Loucy (cell line): ENCODE data around the gene BHMT.

ENCODE experiments used
- H2AFZ ChIP-seq: fragments of 200-600 bp; sonication (generic); 2 replicates; pipeline ENCODE4 v1.6.0; 2016; ENCODE audit warnings: antibody characterized with exemption, mild to moderate bottlenecking, low read length, moderate library complexity
- H3F3A ChIP-seq: fragments of 200-600 bp; 2 replicates; pipeline ENCODE4 v1.6.0; 2016; ENCODE audit warnings: antibody characterized with exemption, low read depth, mild to moderate bottlenecking
- H3K27me3 ChIP-seq: fragments of 200-600 bp; sonication (generic); 2 replicates; pipeline ENCODE4 v1.6.1; 2014; ENCODE audit warnings: low read length, mild to moderate bottlenecking; ENCODE audit not compliant: insufficient read depth, poor library complexity, severe bottlenecking
- H3K36me3 ChIP-seq: fragments of 200-600 bp; sonication (generic); 2 replicates; pipeline ENCODE4 v1.6.1; 2016; ENCODE audit warnings: low read length; ENCODE audit not compliant: insufficient read depth
- H3K4me1 ChIP-seq: fragments of 200-600 bp; sonication (generic); 2 replicates; pipeline ENCODE4 v1.5.1; 2014; ENCODE audit warnings: low read length, mild to moderate bottlenecking; ENCODE audit not compliant: insufficient read depth, poor library complexity, severe bottlenecking
- H3K4me2 ChIP-seq: fragments of 200-600 bp; sonication (generic); 2 replicates; pipeline ENCODE4 v1.6.0; 2014; ENCODE audit warnings: antibody characterized with exemption, low read length, low read depth, mild to moderate bottlenecking; ENCODE audit not compliant: poor library complexity, severe bottlenecking
- H3K4me3 ChIP-seq: fragments of 200-600 bp; sonication (generic); 2 replicates; pipeline ENCODE4 v1.5.1; 2014; ENCODE audit warnings: low read length, mild to moderate bottlenecking, mixed read lengths; ENCODE audit not compliant: poor library complexity, severe bottlenecking
- H3K79me2 ChIP-seq: fragments of 200-600 bp; sonication (generic); 2 replicates; pipeline ENCODE4 v1.6.1; 2014; ENCODE audit warnings: low read length; ENCODE audit not compliant: insufficient read depth
- H3K9ac ChIP-seq: fragments of 200-600 bp; sonication (generic); 2 replicates; pipeline ENCODE4 v1.6.0; 2014; ENCODE audit warnings: mild to moderate bottlenecking, low read depth, low read length, moderate library complexity; ENCODE audit not compliant: poor library complexity, severe bottlenecking
- H3K9me2 ChIP-seq: fragments of 200-600 bp; sonication (generic); replicated peaks from 2 replicates; pipeline ENCODE4 v1.6.1; 2016; ENCODE audit warnings: low read depth, low read length, mixed read lengths
- H3K9me3 ChIP-seq: fragments of 200-600 bp; sonication (generic); 2 replicates; pipeline ENCODE4 v1.6.1; 2014; ENCODE audit warnings: mild to moderate bottlenecking, antibody characterized with exemption, low read length, low read depth; ENCODE audit not compliant: insufficient read depth
- H4K20me1 ChIP-seq: fragments of 200-600 bp; sonication (generic); 2 replicates; pipeline ENCODE4 v1.6.0; 2014; ENCODE audit warnings: antibody characterized with exemption, low read length, mild to moderate bottlenecking; ENCODE audit not compliant: insufficient read depth, poor library complexity, severe bottlenecking
- EZH2phosphoT487 ChIP-seq: fragments of 200-600 bp; IDR thresholded peaks from 2 replicates; pipeline ENCODE4 v1.6.1; 2018; ENCODE audit warnings: antibody characterized with exemption, mild to moderate bottlenecking, moderate library complexity, borderline replicate concordance
- TF ChIP-seq, protein P1 (sequence below): fragments of 200-600 bp; sonication (generic); conservative IDR thresholded peaks from 2 replicates; pipeline ENCODE4 v1.5.1; 2014; ENCODE audit warnings: mild to moderate bottlenecking, antibody characterized with exemption, low read length

Gene BHMT

DNA sequence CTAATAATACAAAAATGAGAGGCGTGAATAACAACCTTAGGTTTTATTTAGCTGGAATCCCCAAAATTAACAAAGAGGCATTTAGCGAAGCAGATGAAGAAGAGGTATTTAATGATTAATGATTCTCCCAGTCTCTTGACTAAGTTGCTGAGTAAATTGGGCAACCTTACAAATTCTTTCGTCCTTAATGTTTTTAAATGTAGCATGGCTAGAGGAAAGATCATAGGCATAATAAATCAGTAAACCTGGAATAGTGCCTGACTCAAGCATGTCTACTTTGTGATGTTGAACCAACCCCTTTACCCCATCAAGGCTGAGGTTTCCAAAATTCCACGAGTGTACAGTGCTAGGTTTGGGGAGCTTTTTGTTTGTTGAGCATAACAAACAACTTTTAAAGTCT lies 7.9 kb downstream of the BHMT start:
- no peak overlapping the region for H3K4me2 ChIP-seq
- TF ChIP-seq EZH2phosphoT487: no peak
- TF ChIP-seq, protein P1, sequence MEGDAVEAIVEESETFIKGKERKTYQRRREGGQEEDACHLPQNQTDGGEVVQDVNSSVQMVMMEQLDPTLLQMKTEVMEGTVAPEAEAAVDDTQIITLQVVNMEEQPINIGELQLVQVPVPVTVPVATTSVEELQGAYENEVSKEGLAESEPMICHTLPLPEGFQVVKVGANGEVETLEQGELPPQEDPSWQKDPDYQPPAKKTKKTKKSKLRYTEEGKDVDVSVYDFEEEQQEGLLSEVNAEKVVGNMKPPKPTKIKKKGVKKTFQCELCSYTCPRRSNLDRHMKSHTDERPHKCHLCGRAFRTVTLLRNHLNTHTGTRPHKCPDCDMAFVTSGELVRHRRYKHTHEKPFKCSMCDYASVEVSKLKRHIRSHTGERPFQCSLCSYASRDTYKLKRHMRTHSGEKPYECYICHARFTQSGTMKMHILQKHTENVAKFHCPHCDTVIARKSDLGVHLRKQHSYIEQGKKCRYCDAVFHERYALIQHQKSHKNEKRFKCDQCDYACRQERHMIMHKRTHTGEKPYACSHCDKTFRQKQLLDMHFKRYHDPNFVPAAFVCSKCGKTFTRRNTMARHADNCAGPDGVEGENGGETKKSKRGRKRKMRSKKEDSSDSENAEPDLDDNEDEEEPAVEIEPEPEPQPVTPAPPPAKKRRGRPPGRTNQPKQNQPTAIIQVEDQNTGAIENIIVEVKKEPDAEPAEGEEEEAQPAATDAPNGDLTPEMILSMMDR: no peak
- H3K27me3 ChIP-seq: no peaks in the 10 kb centered on the region
- no peak overlapping the region for H3K9ac ChIP-seq
- H3F3A ChIP-seq: no peaks in the 10 kb centered on the region
- no peak overlapping the region for H3K4me3 ChIP-seq
- H3K9me3 ChIP-seq: no peaks in the 10 kb centered on the region
- no peaks in the 10 kb centered on the region for H3K9me2 ChIP-seq
- H4K20me1 ChIP-seq: no peaks in the 10 kb centered on the region
- H3K79me2 ChIP-seq: no peaks in the 10 kb centered on the region
- no peaks in the 10 kb centered on the region for H3K36me3 ChIP-seq
- H3K4me1 ChIP-seq: no peaks in the 10 kb centered on the region
- H2AFZ ChIP-seq: no peak overlapping the region

DNA sequence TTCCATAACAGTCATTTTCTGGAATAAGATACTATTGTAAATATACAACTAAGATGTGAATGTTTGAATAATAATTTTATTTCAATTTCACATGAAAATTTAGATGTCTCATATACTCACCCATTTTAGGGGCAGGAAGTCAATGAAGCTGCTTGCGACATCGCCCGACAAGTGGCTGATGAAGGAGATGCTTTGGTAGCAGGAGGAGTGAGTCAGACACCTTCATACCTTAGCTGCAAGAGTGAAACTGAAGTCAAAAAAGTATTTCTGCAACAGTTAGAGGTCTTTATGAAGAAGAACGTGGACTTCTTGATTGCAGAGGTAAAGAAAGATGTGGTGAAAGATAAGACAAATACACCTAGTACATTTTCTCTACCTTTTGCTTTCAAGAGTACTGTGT lies 8.6 kb downstream of the BHMT start:
- H3K79me2 ChIP-seq: no peaks in the 10 kb centered on the region
- H3K9me3 ChIP-seq: no peaks in the 10 kb centered on the region
- H3K4me1 ChIP-seq: no peaks in the 10 kb centered on the region
- no peaks in the 10 kb centered on the region for H4K20me1 ChIP-seq
- H3K27me3 ChIP-seq: no peaks in the 10 kb centered on the region
- no peaks in the 10 kb centered on the region for H3K36me3 ChIP-seq
- no peaks in the 10 kb centered on the region for H3F3A ChIP-seq
- no peak overlapping the region for H2AFZ ChIP-seq
- H3K4me2 ChIP-seq: no peak overlapping the region
- no peak overlapping the region for H3K4me3 ChIP-seq
- no peak overlapping the region for H3K9ac ChIP-seq
- no peaks in the 10 kb centered on the region for H3K9me2 ChIP-seq
- no peak for TF ChIP-seq EZH2phosphoT487
- TF ChIP-seq, protein P1: no peak

DNA sequence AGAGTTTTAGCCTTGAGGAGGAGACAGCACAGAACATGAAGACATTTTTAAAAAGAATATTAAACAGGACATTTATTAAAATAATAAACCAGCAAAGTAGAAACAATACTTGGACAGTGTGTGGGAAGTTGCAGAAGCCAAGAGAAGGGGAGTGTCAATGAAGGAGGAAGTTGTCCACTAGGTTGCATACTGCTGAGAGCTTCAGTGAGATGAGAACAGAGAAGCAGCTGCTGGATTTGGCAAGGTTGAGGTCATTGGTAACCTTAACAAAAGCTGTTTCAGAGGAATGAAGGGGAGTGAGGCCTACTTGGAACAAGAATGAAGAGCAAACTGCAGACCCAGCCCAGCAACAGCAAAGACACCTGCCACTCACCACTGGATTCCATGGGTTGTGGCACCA lies 11.4 kb downstream of the BHMT start:
- no peaks in the 10 kb centered on the region for H3K79me2 ChIP-seq
- no peaks in the 10 kb centered on the region for H3K4me1 ChIP-seq
- no peaks in the 10 kb centered on the region for H3F3A ChIP-seq
- TF ChIP-seq EZH2phosphoT487: no peak
- TF ChIP-seq, protein P1: no peak
- H3K27me3 ChIP-seq: no peaks in the 10 kb centered on the region
- no peaks in the 10 kb centered on the region for H4K20me1 ChIP-seq
- H2AFZ ChIP-seq: no peak overlapping the region
- no peaks in the 10 kb centered on the region for H3K36me3 ChIP-seq
- no peaks in the 10 kb centered on the region for H3K9me3 ChIP-seq
- no peak overlapping the region for H3K4me2 ChIP-seq
- H3K9ac ChIP-seq: no peak overlapping the region
- H3K4me3 ChIP-seq: no peak overlapping the region
- no peaks in the 10 kb centered on the region for H3K9me2 ChIP-seq
